SK-N-SH treated with all-trans-retinoic acid at 6 μM for 48 hours (cell line): ENCODE measurements around the gene APBA2.

Source experiments
- ATAC-seq: fragments of 200-7000 bp; cut with Tn5 transposase; 3 replicates; pipeline ENCODE4 v1.9.1; 2020; ENCODE audit warnings: mild to moderate bottlenecking, moderate library complexity
- ARNTL ChIP-seq: fragments of 450-650 bp; formaldehyde crosslinking; IDR thresholded peaks from 2 replicates; pipeline ENCODE4 v1.5.0; 2020; ENCODE audit warnings: low read depth, mild to moderate bottlenecking, moderate library complexity, borderline replicate concordance
- BACH2 ChIP-seq: fragments of 250-450 bp; sonication (Bioruptor Pico); IDR thresholded peaks from 2 replicates; pipeline ENCODE4 v1.9.0; 2021; ENCODE audit warnings: mild to moderate bottlenecking, borderline replicate concordance
- CREB5 ChIP-seq: fragments of 250-450 bp; sonication (Bioruptor Pico); IDR thresholded peaks from 2 replicates; pipeline ENCODE4 v1.5.1; 2020; ENCODE audit warnings: low read depth, mild to moderate bottlenecking, moderate library complexity
- CSDC2 ChIP-seq: fragments of 250-450 bp; sonication (Bioruptor Pico); IDR thresholded peaks from 2 replicates; pipeline ENCODE4 v1.5.0; 2020; ENCODE audit warnings: mild to moderate bottlenecking, moderate library complexity
- CSRNP3 ChIP-seq: fragments of 250-450 bp; sonication (Bioruptor Pico); IDR thresholded peaks from 2 replicates; pipeline ENCODE4 v1.5.1; 2021; ENCODE audit warnings: mild to moderate bottlenecking, moderate library complexity
- GLIS3 ChIP-seq: fragments of 250-450 bp; sonication (Bioruptor Pico); IDR thresholded peaks from 2 replicates; pipeline ENCODE4 v1.5.0; 2020; ENCODE audit warnings: mild to moderate bottlenecking, moderate library complexity
- OSR1 ChIP-seq: fragments of 250-450 bp; sonication (Bioruptor Pico); IDR thresholded peaks from 2 replicates; pipeline ENCODE4 v1.8.0; 2022; ENCODE audit warnings: moderate library complexity, mild to moderate bottlenecking, inconsistent platforms
- PATZ1 ChIP-seq: fragments of 250-450 bp; sonication (Bioruptor Pico); IDR thresholded peaks from 2 replicates; pipeline ENCODE4 v1.8.0; 2020; ENCODE audit warnings: mild to moderate bottlenecking, moderate library complexity, borderline replicate concordance
- PPARA ChIP-seq: fragments of 250-450 bp; sonication (Bioruptor Pico); IDR thresholded peaks from 2 replicates; pipeline ENCODE4 v1.5.0; 2020; ENCODE audit warnings: mild to moderate bottlenecking, borderline replicate concordance
- RARB ChIP-seq: fragments of 250-450 bp; sonication (Bioruptor Pico); IDR thresholded peaks from 2 replicates; pipeline ENCODE4 v1.8.0; 2021; ENCODE audit warnings: mild to moderate bottlenecking, moderate library complexity
- ZC3H10 ChIP-seq: fragments of 250-450 bp; sonication (Bioruptor Pico); IDR thresholded peaks from 2 replicates; pipeline ENCODE4 v1.5.1; 2021; ENCODE audit warnings: mild to moderate bottlenecking, moderate library complexity
- ZFP3 ChIP-seq: fragments of 250-450 bp; sonication (Bioruptor Pico); IDR thresholded peaks from 2 replicates; pipeline ENCODE4 v1.5.0; 2020; ENCODE audit warnings: mild to moderate bottlenecking, moderate library complexity
- ZFP30 ChIP-seq: fragments of 450-650 bp; formaldehyde crosslinking; IDR thresholded peaks from 2 replicates; pipeline ENCODE4 v1.5.0; 2022; ENCODE audit warnings: mild to moderate bottlenecking, moderate library complexity
- ZNF565 ChIP-seq: fragments of 450-650 bp; formaldehyde crosslinking; conservative IDR thresholded peaks from 2 replicates; pipeline ENCODE4 v1.5.0; 2020; ENCODE audit warnings: low read depth, mild to moderate bottlenecking, moderate library complexity
- ZNF8 ChIP-seq: fragments of 450-650 bp; formaldehyde crosslinking; IDR thresholded peaks from 2 replicates; pipeline ENCODE4 v1.5.0; 2020; ENCODE audit warnings: mild to moderate bottlenecking, moderate library complexity
- TF ChIP-seq, protein P1 (sequence below): fragments of 250-450 bp; sonication (Bioruptor Pico); IDR thresholded peaks from 2 replicates; pipeline ENCODE4 v1.5.0; 2020; ENCODE audit warnings: mild to moderate bottlenecking, moderate library complexity
- TF ChIP-seq, protein P2 (sequence below): fragments of 250-450 bp; sonication (Bioruptor Pico); IDR thresholded peaks from 2 replicates; pipeline ENCODE4 v1.8.0; 2021; ENCODE audit warnings: low read depth, mild to moderate bottlenecking, moderate library complexity, borderline replicate concordance

APBA2 gene

GRCh38 chr15:29012097-29012496 lies 126.3 kb downstream of the APBA2 start (continued):
- TF ChIP-seq ZNF565 (CRISPR knock-in tag): no peak
- TF ChIP-seq OSR1 (CRISPR knock-in tag): no peak
- TF ChIP-seq, protein P1, sequence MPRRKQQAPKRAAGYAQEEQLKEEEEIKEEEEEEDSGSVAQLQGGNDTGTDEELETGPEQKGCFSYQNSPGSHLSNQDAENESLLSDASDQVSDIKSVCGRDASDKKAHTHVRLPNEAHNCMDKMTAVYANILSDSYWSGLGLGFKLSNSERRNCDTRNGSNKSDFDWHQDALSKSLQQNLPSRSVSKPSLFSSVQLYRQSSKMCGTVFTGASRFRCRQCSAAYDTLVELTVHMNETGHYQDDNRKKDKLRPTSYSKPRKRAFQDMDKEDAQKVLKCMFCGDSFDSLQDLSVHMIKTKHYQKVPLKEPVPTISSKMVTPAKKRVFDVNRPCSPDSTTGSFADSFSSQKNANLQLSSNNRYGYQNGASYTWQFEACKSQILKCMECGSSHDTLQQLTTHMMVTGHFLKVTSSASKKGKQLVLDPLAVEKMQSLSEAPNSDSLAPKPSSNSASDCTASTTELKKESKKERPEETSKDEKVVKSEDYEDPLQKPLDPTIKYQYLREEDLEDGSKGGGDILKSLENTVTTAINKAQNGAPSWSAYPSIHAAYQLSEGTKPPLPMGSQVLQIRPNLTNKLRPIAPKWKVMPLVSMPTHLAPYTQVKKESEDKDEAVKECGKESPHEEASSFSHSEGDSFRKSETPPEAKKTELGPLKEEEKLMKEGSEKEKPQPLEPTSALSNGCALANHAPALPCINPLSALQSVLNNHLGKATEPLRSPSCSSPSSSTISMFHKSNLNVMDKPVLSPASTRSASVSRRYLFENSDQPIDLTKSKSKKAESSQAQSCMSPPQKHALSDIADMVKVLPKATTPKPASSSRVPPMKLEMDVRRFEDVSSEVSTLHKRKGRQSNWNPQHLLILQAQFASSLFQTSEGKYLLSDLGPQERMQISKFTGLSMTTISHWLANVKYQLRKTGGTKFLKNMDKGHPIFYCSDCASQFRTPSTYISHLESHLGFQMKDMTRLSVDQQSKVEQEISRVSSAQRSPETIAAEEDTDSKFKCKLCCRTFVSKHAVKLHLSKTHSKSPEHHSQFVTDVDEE (CRISPR knock-in tag): no peak
- TF ChIP-seq ZNF8 (CRISPR knock-in tag): no peak

DNA sequence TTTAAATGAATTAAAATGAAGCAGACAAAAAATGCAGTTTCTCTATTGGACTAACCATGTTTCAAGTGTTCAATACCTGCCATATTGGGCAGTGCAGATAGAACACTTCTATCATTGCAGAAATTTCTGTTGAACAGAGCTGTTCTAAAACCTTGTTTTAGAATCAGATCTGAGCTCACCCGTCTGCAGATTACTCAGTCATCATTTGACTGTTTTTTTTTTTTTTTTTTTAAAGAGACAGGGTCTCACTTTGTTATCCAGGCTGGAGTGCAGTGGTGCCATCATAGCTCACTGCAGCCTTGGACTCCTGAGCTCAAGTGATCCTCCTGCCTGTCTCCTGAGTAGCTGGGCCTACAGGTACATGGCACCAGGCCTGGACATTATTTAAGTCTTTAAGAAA lies 128.7 kb downstream of the APBA2 start:
- TF ChIP-seq ZFP30 (no peak), ZNF565 (CRISPR knock-in tag) (no peak), ZFP3 (CRISPR knock-in tag) (no peak)
- no peak for ATAC-seq

DNA sequence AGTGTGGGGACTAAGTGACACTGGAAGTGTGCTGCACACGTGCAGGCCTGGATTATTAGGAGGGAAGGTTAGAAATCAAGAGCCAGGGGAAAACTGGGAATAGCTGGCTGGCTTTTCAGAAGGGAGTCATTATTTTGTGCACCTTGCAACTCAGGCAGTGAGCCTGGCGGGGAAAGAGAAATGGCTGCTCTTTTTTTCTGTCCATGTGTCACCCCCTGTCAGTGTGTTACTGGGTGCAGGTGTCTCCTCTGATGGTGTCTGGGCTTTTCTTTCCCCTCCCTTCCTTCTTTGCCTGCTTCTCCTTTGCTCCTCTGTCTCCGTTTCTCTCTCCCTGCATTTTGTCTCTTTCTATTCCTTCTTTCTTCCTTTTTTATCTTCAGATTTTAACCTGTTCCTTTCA lies 130.7 kb downstream of the APBA2 start:
- ATAC-seq: no peak
- no peak for TF ChIP-seq ZNF8 (CRISPR knock-in tag)
- no peak for TF ChIP-seq OSR1 (CRISPR knock-in tag)
- no peak for TF ChIP-seq ZFP3 (CRISPR knock-in tag)

DNA sequence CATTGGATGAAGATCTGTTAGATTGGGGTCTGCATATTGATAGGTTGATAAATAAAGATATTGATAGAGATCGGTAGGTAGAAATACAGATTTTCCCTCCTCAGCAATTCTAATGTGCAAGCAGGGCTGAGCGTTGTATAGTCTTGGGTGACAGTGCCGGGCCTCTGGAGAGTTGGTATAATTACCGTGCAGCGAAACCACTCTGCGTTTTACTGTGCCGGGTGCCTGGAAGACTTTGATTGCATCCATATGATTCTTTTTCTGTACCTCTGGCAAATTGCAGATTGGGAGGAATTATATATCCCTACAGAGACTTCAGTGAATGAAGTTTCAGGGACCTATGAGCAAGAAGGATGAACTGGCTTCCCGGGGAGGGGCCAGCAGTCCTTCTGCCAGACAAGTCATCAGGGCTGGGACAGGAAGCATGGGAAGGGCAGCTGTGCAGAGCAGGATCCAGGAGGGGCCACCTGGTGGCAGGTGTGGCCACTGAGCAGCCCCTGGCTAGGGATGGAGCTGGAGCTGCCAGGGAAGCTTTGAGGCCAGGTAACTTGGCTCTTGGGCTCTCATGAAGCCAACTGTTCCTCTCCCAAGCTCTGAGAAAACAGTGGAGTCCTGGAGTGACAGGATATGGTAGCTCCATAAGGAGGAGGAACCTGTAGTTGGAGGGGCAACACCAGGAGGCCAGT lies 132.5 kb downstream of the APBA2 start:
- ATAC-seq: no peak
- TF ChIP-seq CSDC2: no peak
- no peak for TF ChIP-seq ZFP30
- no peak for TF ChIP-seq CSRNP3 (CRISPR knock-in tag)
- TF ChIP-seq GLIS3 (CRISPR knock-in tag): no peak
- TF ChIP-seq BACH2 (CRISPR knock-in tag): no peak
- TF ChIP-seq PATZ1: no peak
- TF ChIP-seq PPARA (CRISPR knock-in tag): no peak
- TF ChIP-seq ZFP3 (CRISPR knock-in tag): no peak
- no peak for TF ChIP-seq ZNF8 (CRISPR knock-in tag)
- no peak for TF ChIP-seq ARNTL (CRISPR knock-in tag)
- TF ChIP-seq, protein P2, sequence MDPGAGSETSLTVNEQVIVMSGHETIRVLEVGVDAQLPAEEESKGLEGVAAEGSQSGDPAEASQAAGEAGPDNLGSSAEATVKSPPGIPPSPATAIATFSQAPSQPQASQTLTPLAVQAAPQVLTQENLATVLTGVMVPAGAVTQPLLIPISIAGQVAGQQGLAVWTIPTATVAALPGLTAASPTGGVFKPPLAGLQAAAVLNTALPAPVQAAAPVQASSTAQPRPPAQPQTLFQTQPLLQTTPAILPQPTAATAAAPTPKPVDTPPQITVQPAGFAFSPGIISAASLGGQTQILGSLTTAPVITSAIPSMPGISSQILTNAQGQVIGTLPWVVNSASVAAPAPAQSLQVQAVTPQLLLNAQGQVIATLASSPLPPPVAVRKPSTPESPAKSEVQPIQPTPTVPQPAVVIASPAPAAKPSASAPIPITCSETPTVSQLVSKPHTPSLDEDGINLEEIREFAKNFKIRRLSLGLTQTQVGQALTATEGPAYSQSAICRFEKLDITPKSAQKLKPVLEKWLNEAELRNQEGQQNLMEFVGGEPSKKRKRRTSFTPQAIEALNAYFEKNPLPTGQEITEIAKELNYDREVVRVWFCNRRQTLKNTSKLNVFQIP: no peak
- no peak for TF ChIP-seq ZNF565 (CRISPR knock-in tag)

DNA sequence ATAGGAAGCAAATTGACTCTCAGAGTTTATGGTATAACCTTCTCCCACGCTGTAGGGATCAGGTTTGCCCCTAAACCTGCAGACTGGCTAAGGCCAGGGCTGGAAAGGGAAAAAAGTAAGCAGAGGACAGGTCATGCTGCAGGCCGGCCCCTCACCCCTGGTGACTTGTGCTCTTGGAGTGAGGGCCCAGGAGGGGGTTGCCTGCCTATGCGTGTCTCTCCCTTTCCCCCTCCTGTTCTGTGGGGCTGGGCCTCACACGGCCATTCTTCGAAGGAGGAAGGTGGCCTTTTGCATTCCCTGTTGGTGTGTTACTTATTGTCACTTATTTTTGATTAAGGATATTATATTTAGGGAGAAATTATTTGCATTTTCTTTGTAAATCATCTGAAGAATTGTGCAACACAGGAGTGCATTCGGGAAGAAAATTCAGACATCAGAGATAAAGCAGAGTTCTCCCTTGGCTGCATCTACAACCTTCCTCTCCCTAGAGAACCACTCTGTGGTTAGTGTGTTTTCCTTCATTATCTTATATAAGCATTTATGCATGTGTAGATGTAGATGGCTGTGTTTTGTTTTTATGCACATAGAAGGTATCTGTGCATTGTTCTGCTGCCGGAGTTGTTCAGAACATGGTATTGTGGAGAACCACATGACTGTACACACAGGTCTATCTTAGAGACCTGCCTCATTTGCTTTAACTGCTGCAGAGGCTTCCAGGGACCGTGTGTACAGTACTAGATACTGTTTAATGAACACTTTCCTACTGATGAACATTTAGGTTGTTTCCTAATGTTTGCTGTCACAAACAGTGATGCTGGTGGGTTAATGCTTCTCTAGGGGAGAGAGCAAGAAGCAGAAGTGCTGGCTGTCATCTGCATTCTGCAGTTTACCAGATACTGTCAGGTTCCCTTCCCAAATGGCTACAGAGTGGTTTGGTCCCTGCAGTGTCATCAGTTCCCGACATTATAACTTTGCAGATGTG lies 133.5 kb downstream of the APBA2 start:
- ATAC-seq: no peak
- TF ChIP-seq CSDC2: no peak
- TF ChIP-seq RARB (CRISPR knock-in tag): no peak
- TF ChIP-seq, protein P1 (CRISPR knock-in tag): no peak
- no peak for TF ChIP-seq CREB5 (CRISPR knock-in tag)
- TF ChIP-seq, protein P2: no peak
- no peak for TF ChIP-seq ZC3H10 (CRISPR knock-in tag)
